Inferior parietal cortex (tissue), 1 donor: Measurements from ENCODE around the gene ZFYVE1.
"Not testable (repeated sequence)": the region's sequence is repeated elsewhere in the genome, so short reads cannot be mapped to it uniquely, and the experiment has no call there.

Source experiments
- DNase-seq: peaks from one replicate; pipeline ENCODE4 v3.0.0-alpha.2; 2016; ENCODE audit errors: extremely low spot score

Gene ZFYVE1

DNA sequence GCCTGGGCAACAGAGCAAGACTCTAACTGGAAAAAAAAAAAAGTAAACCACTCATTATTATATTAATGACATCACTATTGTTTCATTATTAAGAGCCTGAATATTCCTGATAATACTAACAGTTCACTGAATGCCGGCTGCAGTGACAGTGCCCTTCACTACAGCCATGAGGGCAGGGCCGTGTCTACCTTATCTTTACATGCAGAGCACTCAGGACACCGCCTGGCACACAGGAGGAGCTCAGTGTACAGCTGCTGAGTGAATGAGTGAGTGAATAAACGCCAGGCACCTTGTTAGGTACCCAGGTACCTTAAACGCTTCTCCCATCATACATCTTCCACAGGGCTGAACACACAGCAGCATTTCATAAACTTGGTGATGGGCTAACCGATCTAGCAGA is 23.2 kb downstream of the ZFYVE1 start:
- DNase-seq, result no peak

GRCh38 chr14:73000073-73000472 is 26.8 kb downstream of the ZFYVE1 start:
- no peak for DNase-seq

GRCh38 chr14:72999316-72999715 is 27.6 kb downstream of the ZFYVE1 start:
- DNase-seq, result no peak

DNA sequence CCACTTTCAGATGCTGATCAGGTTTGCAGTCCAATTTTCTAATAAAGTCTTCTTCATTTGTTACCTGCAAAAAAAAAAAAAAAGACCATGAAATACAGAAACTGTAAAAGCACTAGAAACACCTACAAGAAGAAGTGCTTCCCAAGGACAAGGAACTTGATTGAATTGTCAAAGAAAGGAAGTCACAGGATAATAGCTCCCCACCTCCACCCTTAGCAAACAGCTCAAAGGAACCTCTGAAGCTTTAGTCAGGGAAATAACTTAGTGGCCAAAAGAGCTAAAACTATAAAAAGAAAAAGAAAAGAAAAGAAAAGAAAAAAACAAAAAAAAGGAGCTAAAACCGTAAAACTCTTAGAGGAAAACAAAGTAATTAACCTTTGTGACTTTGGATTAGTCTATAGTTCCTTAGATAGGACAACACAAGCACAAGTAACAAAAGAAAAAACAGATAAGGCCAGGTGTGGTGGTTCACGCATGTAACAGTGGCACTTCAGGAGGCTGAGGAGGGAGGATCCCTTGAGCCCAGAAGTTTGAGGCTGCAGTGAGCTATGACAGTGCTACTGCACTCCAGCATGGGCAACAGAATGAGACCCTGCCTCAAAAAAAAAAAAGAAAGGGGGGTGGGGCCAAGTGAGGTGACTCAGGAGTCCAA is 28.5 kb downstream of the ZFYVE1 start:
- no peak for DNase-seq

DNA sequence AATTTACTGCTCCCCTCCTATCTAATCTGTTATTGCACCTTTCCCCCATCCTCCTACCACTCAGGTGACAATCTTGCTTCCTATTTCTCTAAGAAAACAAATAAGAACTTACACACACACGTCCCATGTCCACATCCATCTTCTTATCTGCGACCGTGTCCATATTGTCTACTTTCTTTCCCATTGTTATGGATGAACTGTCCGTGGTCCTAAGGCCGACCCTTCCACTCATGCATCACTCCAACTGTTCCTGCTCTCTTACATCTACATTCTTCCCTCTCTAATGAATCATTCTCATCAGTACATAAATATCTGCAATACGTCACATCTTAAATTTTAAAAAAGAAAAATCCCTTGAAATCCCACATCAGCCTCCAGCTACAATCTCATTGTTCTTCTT is 30.0 kb downstream of the ZFYVE1 start:
- no peak for DNase-seq

DNA sequence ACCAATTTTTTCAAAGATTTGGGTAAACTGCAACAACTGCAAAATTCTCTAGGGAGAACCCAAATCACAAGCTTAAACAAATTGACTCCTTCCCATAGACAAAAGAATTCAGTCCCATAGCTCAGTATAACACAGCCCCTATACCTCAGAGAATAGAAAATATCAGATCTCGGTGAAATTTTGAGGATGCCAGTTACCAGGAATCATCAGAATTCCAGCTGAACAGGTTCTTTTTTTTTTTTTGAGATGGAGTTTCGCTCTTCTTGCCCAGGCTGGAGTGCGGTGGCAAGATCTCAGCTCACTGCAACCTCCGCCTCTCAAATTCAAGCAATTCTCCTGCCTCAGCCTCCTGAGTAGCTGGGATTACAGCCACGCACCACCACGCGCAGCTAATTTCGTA is 36.7 kb downstream of the ZFYVE1 start:
- no peak for DNase-seq

DNA sequence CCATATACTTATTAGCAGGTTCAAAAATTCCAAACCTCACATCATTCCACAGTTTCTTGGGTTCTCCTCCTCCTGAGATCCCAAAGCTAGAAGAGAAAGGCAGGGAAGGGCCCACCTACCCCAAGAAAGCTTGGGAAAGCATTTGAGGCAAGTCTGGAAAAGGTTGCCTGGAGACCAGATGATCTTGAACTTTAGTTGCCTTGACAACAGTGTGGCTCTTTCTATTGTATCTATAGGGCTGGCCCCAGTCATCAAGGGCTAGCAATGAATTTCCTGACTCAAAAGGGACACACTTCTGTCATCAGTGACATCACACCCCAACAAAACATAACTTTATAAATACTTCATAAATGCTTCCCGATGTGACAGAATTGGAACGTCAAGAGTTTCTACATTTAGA is 40.0 kb downstream of the ZFYVE1 start:
- DNase-seq, result no peak

GRCh38 chr14:72986214-72986613 is 40.7 kb downstream of the ZFYVE1 start:
- no peak for DNase-seq

GRCh38 chr14:72982146-72982708 is 44.7 kb downstream of the ZFYVE1 start:
- DNase-seq, result no peak

DNA sequence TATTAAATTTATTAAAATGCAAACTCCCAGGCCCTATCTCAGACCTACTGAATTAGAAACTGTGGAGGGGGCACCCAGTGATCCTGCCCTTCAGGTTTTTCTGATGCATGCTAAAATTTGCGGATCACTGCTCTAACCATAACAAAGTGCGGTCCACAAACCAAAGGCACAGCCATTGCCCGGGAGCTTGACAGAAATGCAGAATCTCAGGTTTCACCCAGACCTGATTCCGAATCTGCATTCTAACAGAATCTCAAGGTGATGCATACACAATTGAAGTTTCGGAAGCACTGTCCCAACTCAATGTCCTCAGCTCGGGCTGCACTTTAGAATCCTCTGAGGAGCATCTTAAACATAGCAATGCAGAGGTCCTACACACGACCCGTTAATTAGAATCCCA is 46.0 kb downstream of the ZFYVE1 start:
- DNase-seq, result no peak

GRCh38 chr14:72978856-72979255 is 48.0 kb downstream of the ZFYVE1 start:
- no peak for DNase-seq

DNA sequence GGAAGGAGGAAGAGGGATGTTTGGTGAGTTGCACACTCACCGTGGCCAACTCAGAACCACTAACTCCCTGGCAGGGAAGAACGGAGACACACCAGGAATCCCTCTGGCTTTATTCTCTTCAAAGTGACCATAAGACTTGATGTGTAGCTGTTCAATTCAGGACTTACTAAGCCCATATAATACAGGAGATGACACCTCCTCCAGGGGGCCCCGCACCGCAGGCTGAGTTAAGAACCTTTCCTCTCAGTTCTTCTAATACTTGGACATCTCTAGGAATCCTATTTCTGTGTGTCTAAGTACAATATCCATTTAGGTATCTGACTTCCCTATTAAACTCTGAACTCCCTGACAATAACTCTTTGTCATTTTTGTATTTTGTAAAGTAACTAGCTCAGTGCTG is 51.1 kb downstream of the ZFYVE1 start:
- DNase-seq, result no peak

DNA sequence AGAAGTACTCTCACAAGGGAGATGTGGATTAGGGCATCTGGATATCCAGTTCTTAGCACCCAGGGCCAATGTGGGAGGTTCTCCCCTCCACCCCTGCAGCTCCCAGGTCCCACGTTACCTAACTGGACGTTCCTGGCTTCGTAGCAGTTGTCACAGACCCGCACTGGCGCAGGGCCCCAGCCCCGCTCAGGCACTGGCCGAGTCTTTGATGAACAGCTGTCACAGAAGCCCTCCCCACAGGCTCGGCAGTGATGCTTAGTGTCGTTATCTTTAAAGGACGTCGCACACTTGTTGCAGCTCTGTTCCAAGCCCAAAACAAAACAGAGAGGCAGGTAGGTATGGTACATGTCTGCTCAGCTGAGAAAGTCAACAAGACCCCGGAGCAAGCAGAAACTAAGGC is 52.2 kb downstream of the ZFYVE1 start:
- DNase-seq, result no peak

DNA sequence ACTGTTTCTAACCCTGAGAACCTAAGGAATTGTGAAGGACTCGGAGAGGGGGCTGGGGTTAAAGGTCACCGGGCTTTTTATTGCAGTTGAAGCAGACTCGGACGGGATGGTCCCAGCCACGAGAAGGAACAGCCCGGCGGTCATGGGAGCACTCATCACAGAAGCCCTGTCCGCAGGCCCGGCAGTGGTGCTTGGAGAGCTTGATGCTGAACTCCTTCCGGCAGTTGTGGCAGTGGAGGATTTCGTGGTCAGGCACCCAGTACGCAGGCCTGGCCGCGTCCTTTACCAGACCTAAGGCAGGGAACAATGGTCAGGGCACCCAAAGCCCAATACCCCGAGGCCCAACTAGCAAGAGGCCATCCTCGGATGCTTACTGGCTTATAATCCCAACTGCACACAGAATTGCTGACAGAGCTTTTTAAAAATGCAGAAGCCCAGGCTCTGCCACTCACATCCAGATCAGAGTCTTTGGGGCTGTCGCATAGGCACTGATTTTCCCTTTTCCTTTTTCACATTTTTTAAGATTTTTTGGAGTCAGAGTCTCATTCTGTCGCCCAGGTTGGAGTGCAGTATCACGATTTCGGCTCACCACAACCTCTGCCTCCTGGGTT is 56.0 kb downstream of the ZFYVE1 start:
- no peak for DNase-seq

DNA sequence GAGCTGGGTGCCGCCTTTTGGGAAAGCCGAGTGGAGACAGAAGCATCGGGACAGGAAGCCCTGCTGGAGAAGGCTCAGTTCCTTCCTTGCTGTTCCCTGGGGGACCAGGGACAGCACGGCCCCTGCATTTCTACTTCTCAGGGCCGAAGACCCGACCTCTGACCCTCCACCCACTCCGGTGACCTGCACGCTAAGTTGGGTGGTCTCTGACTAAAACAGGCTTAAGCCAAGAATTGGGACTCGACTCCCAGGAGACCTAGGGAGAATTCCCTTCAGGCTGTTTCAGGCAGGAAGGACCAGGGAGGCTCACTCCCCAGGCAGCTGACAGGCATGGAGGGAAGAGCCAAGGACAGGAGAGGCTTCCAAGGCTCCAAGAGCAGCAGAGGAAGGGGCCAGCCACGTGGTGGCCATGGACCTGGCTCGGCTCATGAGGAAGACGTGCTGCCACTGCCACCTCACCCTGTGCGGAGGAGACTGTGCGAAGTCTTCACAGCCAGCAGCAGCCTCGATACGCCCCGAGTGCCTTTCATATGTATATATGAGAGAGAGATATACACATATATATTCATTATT is 56.8 kb downstream of the ZFYVE1 start:
- DNase-seq, result no peak

DNA sequence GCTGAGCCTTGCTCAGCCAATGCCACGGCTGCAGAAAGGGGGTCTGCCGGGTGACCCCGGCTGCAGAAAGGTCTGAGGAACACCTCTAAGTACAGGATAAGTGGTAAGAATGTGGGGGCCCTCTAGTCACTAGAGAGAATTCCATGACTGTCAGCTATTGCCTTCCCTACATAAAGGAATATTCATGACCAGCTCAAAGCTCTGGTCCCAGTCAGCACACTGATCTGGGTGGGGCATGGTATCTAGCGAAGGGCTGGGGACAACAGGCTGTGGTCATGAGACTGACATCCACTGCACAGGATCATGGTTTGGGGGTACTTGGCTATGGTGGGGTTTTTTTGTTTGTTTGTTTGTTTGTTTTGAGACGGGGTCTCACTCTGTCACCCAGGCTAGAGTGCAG is 58.6 kb downstream of the ZFYVE1 start:
- DNase-seq, result no peak

DNA sequence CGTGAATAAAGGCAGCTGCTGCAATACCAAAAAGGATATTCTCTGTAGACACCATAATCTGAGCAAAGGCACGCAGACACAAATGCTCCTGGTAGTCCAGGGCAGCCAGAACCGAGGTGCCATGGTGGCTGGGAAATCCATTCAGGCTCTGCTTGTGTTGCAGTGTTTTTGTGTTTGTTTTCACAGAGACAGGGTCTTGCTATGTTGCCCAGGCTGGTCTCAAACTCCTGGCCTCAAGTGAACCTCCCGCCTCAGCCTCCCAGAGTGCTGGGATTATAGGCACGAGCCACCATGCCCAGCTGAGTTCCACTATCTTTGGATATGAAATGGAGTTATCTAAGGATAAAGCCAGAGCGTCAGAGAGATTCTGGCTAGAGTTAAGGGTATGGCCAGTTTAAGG is 60.9 kb downstream of the ZFYVE1 start:
- DNase-seq, result no peak

DNA sequence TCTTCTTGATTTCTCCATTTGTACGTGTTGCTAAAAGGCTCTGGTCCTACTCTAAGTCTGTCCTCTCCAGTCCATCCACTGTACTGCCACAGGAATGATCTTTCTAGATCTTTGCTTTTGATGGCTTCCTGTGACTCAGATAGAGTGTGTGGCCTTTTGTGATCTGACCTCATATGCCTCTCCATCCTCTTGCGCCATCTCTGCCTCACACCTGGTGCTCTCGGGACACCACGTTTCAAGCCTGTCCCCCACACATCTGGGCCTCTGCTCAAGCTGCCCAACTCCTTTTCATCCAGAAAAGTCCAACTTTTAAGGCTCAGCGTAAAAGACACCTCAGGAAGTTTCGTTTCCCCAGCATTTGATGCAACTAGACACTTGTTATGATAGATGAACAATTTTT is 61.7 kb downstream of the ZFYVE1 start:
- DNase-seq, result no peak

- DNase-seq, result no peak
Measured at GRCh38 chr14:72962829-72963312, 64.0 kb downstream of the ZFYVE1 start.

DNA sequence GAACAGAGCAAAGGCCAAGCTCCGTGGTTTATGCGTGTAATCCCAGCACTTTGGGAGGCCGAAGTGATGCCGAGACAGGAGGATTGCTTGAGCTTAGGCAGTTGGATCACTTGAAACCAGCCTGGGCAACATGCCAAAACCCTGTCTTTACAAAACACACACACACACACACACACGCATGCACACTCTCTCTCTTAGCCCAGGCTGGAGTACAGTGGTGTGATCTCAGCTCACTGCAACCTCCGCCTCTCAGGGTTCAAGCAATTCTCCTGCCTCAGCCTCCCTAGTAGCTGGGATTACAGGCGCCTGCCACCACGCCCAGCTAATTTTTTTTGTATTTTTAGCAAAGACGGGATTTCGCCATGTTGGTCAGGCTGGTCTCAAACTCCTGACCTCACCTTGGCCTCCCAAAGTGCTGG is 64.6 kb downstream of the ZFYVE1 start:
- not testable (repeated sequence) for DNase-seq

DNA sequence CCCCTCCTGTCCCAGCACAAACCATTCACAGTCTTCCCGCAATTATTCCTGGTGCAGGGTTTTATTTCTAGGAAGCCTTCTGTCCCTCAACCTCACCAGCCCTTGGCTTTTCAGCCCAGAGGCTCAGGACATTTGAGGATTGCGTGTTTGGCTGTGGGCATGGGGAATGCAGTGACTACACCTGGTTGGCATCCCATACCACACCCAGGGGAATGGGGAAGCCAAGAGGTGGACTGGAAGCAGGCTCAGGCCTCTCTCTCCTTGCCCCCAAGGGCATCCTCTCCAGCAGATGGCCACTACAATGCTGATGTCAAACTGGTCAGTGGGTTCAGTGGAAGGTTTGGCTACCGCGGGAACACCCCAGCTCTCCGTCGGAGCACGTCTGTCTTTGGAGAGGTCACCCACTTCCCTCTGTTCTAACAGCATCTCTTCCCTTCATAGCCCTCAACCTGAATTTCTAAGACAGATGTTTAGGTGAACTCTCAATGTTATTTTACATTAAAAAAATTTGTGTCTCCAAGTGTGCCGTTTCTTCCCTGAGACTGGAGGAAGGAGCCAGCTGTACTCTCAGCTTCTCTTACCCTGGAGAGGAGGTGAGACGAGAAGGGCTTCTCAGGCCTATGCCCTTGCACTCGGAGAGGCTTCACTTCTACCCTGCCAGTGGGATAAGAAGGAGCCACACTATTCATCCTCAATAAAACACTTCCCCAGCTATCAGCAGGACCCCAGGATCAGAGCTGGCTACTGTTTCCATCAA is 65.1 kb downstream of the ZFYVE1 start:
- no peak for DNase-seq

DNA sequence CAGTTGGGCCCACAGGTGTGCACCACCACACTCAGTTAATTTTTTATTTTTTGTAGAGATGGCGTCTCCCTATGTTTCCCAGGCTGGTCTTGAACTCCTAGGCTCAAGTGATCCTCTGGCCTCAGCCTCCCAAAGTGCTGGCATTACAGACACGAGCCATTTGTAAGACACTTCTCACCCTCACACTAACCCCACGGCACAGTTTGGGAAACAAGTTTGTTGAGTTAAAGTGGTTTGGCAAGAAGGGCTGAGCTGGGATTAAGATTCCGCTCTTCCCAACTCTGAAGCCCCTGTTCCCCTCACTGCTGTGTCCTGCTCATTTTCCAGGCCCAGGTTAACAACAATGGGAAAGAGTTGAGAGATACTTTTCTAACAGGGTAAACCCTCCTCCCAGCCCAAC is 65.9 kb downstream of the ZFYVE1 start:
- DNase-seq, result not testable (repeated sequence)
